ENCODE measurements around the gene L3MBTL4.

Gene L3MBTL4

DNA sequence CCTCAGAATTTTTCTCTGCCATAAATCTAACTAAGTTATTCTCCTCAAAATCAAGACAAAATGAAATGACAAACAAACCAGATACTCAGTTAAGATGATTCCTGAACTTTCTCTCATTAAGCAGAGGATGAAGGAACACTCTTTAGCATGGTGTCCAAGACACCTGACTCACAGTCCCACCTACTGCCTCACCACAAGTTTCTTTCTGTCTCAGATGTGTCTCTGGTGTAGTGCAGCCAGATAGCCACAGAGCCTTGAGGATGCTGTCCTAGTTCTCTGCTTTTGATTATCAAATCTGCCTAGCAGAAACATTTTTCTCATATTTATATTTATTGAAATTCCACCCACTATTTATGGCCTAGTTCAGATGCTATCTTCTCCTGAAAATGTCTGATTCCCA lies 415.8 kb downstream of the L3MBTL4 start:
- TF ChIP-seq Cebpa-rat (IDR thresholded peaks at IDR 0.05) = no peak
- Histone ChIP-seq H3K9me3 (peaks cover 5% of the 10 kb centered on the region; the same call in 1 of the 2 replicates), H3K9ac (no peak overlapping the region)

GRCh38 chr18:5998166-5998881 lies 416.4 kb downstream of the L3MBTL4 start:
- no peaks in the 10 kb centered on the region for H4K20me1 ChIP-seq
- H3K4me3 ChIP-seq = no peak overlapping the region
- H3K9me3 ChIP-seq = peaks cover 5% of the 10 kb centered on the region; the same call in 1 of the 2 replicates
- no peak overlapping the region for H3K27ac ChIP-seq
- no peaks in the 10 kb centered on the region for H3K27me3 ChIP-seq
- H3K36me3 ChIP-seq = no peaks in the 10 kb centered on the region
- no peak for TF ChIP-seq Cebpa-rat (IDR thresholded peaks at IDR 0.05)
- H3K9ac ChIP-seq = no peak overlapping the region
- no peaks in the 10 kb centered on the region for H3K4me1 ChIP-seq
- no peak overlapping the region for H3K4me2 ChIP-seq

More for the DNA sequence above, 415.8 kb downstream of the L3MBTL4 start:
- Histone ChIP-seq H3K4me1 (no peaks in the 10 kb centered on the region), H3K27me3 (no peaks in the 10 kb centered on the region), H3K36me3 (no peaks in the 10 kb centered on the region), H4K20me1 (no peaks in the 10 kb centered on the region), H3K4me2 (no peak overlapping the region), H3K4me3 (no peak overlapping the region), H3K27ac (no peak overlapping the region)

DNA sequence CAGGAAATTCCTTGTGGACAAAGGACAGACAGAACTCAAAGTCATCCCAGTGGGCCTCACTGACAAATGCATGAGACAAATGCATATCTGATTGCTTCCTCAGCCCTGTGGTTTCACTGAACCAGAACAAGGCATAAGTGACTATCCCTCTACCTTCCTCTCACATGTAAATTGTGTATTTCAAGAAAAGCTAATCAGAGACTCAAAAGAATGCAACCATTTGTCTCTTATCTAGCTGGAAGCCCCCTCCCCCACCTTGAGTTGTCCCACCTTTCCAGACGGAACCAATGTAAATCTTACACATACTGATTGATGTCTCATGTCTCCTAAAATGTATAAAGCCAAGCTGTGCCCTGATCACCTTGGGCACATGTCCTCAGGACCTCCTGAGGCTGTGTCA lies 417.4 kb downstream of the L3MBTL4 start:
- TF ChIP-seq Cebpa-rat (IDR thresholded peaks at IDR 0.05) = no peak
- Histone ChIP-seq H3K9me3 (peaks cover 5% of the 10 kb centered on the region; the same call in 1 of the 2 replicates), H3K4me3 (no peak overlapping the region), H3K27ac (no peak overlapping the region), H4K20me1 (no peaks in the 10 kb centered on the region), H3K4me2 (no peak overlapping the region), H3K9ac (no peak overlapping the region), H3K27me3 (no peaks in the 10 kb centered on the region), H3K4me1 (no peaks in the 10 kb centered on the region), H3K36me3 (no peaks in the 10 kb centered on the region)

- Histone ChIP-seq H3K27me3 (no peaks in the 10 kb centered on the region), H3K27ac (no peak overlapping the region), H3K4me1 (no peaks in the 10 kb centered on the region), H3K9ac (no peak overlapping the region), H3K9me3 (peaks cover 5% of the 10 kb centered on the region; the same call in 1 of the 2 replicates), H3K36me3 (no peaks in the 10 kb centered on the region), H3K4me3 (no peak overlapping the region), H3K4me2 (no peak overlapping the region), H4K20me1 (no peaks in the 10 kb centered on the region)
- no peak for TF ChIP-seq Cebpa-rat (IDR thresholded peaks at IDR 0.05)
Measured at GRCh38 chr18:5995626-5996025, 419.1 kb downstream of the L3MBTL4 start.

- no peak overlapping the region for H3K4me3 ChIP-seq
- no peak overlapping the region for H3K4me2 ChIP-seq
- no peak overlapping the region for H3K9ac ChIP-seq
- TF ChIP-seq Cebpa-rat (IDR thresholded peaks at IDR 0.05) = no peak
- no peaks in the 10 kb centered on the region for H3K36me3 ChIP-seq
- no peaks in the 10 kb centered on the region for H3K27me3 ChIP-seq
- no peaks in the 10 kb centered on the region for H3K4me1 ChIP-seq
- H4K20me1 ChIP-seq = no peaks in the 10 kb centered on the region
- H3K27ac ChIP-seq = no peak overlapping the region
- H3K9me3 ChIP-seq = no peaks in the 10 kb centered on the region
Measured at GRCh38 chr18:5993938-5994337, 420.8 kb downstream of the L3MBTL4 start.

GRCh38 chr18:5992381-5992780 lies 422.3 kb downstream of the L3MBTL4 start:
- no peak overlapping the region for H3K4me2 ChIP-seq
- H3K4me1 ChIP-seq = no peaks in the 10 kb centered on the region
- no peak overlapping the region for H3K9ac ChIP-seq
- H3K27me3 ChIP-seq = no peaks in the 10 kb centered on the region
- no peaks in the 10 kb centered on the region for H3K36me3 ChIP-seq
- no peak for TF ChIP-seq Cebpa-rat (IDR thresholded peaks at IDR 0.05)
- H3K27ac ChIP-seq = no peak overlapping the region
- no peaks in the 10 kb centered on the region for H4K20me1 ChIP-seq
- no peaks in the 10 kb centered on the region for H3K9me3 ChIP-seq
- H3K4me3 ChIP-seq = no peak overlapping the region

- no peaks in the 10 kb centered on the region for H3K9me3 ChIP-seq
- no peak overlapping the region for H3K9ac ChIP-seq
- TF ChIP-seq Cebpa-rat (IDR thresholded peaks at IDR 0.05) = no peak
- 0 out of 2 replicates have a peak, but pooled peaks cover 3% of the 10 kb centered on the region for H3K4me1 ChIP-seq
- H3K36me3 ChIP-seq = no peaks in the 10 kb centered on the region
- no peak overlapping the region for H3K27ac ChIP-seq
- no peaks in the 10 kb centered on the region for H3K27me3 ChIP-seq
- H4K20me1 ChIP-seq = no peaks in the 10 kb centered on the region
- no peak overlapping the region for H3K4me2 ChIP-seq
- H3K4me3 ChIP-seq = no peak overlapping the region
Measured at GRCh38 chr18:5987249-5987648, 427.5 kb downstream of the L3MBTL4 start.

DNA sequence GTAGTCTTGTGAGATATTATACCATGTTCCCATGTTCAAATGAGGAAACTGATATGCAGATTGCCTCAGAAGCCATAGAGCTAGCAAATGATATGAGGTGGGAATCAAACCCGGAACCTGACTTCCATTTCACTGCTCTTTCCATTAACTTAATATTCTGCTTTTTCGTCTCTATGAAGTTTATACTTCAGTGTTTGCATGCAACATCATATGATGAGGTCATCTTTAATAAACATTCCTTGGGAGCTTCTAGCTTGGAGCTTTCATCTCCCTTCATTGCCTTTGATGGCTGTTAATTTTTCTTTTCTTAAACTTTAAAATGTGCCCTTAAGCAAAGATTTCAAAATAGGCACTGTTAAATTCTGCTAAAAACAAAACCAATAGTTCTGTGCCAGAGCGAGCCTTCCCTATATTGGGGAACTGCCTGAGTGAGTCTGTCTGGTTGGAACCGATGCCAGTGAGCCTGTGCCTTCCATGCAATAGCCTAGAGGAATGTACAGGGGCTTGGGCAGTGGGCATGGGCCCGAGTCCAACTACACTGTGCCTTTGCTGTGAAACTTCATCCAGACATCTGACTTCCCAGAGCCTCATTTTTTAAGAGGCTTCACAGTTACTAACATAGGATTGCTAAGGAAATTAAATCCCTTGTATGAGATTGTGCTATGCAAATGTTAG lies 428.3 kb downstream of the L3MBTL4 start:
- Histone ChIP-seq H3K9me3 (no peaks in the 10 kb centered on the region), H3K36me3 (no peaks in the 10 kb centered on the region), H3K27me3 (no peaks in the 10 kb centered on the region), H3K4me3 (no peak overlapping the region), H3K9ac (no peak overlapping the region), H3K27ac (no peak overlapping the region), H4K20me1 (no peaks in the 10 kb centered on the region), H3K4me1 (0 out of 2 replicates have a peak, but pooled peaks cover 6% of the 10 kb centered on the region), H3K4me2 (no peak overlapping the region)
- no peak for TF ChIP-seq Cebpa-rat (IDR thresholded peaks at IDR 0.05)

GRCh38 chr18:5984245-5984644 lies 430.5 kb downstream of the L3MBTL4 start:
- Histone ChIP-seq H3K27me3 (no peaks in the 10 kb centered on the region), H3K9ac (no peak overlapping the region), H3K4me2 (no peak overlapping the region), H3K27ac (no peak overlapping the region), H3K4me1 (0 out of 2 replicates have a peak, but pooled peaks cover 6% of the 10 kb centered on the region), H4K20me1 (no peaks in the 10 kb centered on the region), H3K36me3 (no peaks in the 10 kb centered on the region), H3K9me3 (no peaks in the 10 kb centered on the region), H3K4me3 (no peak overlapping the region)
- TF ChIP-seq Cebpa-rat (IDR thresholded peaks at IDR 0.05) = no peak

DNA sequence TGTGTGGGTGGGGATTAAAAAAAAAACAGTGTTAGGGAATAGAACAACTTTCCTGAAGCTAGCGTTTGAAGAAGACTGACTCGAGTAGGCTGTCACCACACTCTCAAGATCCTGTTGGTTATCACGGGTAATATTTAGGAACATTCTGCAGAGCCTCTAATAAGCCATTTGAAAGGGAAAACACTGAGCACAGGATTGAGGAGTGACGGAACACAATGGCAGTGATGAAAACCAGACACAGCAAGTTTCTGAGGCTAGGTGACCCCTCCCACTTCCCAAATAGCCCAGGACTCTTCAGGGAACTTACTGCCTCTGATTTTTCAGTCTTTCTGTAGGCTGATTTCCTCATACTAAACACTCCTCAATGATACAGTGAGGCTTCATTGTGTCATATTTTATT lies 431.2 kb downstream of the L3MBTL4 start:
- Histone ChIP-seq H4K20me1 (no peaks in the 10 kb centered on the region), H3K4me2 (no peak overlapping the region), H3K9ac (no peak overlapping the region), H3K27ac (no peak overlapping the region), H3K4me1 (0 out of 2 replicates have a peak, but pooled peaks cover 6% of the 10 kb centered on the region), H3K36me3 (no peaks in the 10 kb centered on the region), H3K9me3 (no peaks in the 10 kb centered on the region), H3K4me3 (no peak overlapping the region), H3K27me3 (no peaks in the 10 kb centered on the region)
- TF ChIP-seq Cebpa-rat (IDR thresholded peaks at IDR 0.05) = no peak
